Neural cell (in vitro differentiated cells): ENCODE results near the gene ARRB1. TPM values are rescaled to one million over a fixed set of nuclear protein-coding genes. Genes with fewer than 3 reads are reported as not detected.

Source experiments
- H2AFZ ChIP-seq: fragments of 200-600, 300-800 bp; sonication (generic), shearing (Covaris generic); 2 replicates; pipeline ENCODE4 v1.6.0; 2014; ENCODE audit warnings: low read depth, mild to moderate bottlenecking, antibody characterized with exemption, low read length, moderate library complexity
- H3F3A ChIP-seq: fragments of 200-600 bp; shearing (Covaris generic); 2 replicates; pipeline ENCODE4 v1.6.1; 2016; ENCODE audit warnings: mild to moderate bottlenecking, moderate library complexity, mixed read lengths, antibody characterized with exemption, low read length; ENCODE audit not compliant: insufficient read depth, poor library complexity, severe bottlenecking
- H3K27ac ChIP-seq: fragments of 200-600, 300-800 bp; sonication (generic), shearing (Covaris generic); 2 replicates; pipeline ENCODE4 v1.5.1; 2014; ENCODE audit warnings: mild to moderate bottlenecking, low read length, moderate library complexity
- H3K27me3 ChIP-seq: fragments of 300-800, 200-600 bp; sonication (generic), shearing (Covaris generic); 2 replicates; pipeline ENCODE4 v1.6.0; 2014; ENCODE audit warnings: mild to moderate bottlenecking, low read depth, low read length, moderate library complexity; ENCODE audit not compliant: insufficient read depth
- H3K36me3 ChIP-seq: fragments of 300-800, 200-600 bp; sonication (generic), shearing (Covaris generic); 2 replicates; pipeline ENCODE4 v1.5.1; 2014; ENCODE audit warnings: mild to moderate bottlenecking, antibody characterized with exemption, low read length, moderate library complexity; ENCODE audit not compliant: insufficient read depth
- H3K4me2 ChIP-seq: fragments of 300-800, 200-600 bp; sonication (generic), shearing (Covaris generic); 2 replicates; pipeline ENCODE4 v1.6.0; 2014; ENCODE audit warnings: mild to moderate bottlenecking, low read length
- H3K4me3 ChIP-seq: fragments of 300-800, 200-600 bp; sonication (generic), shearing (Covaris generic); 2 replicates; pipeline ENCODE4 v1.5.1; 2014; ENCODE audit warnings: mild to moderate bottlenecking, low read length, moderate library complexity
- H3K79me2 ChIP-seq: fragments of 200-600 bp; shearing (Covaris generic); replicated peaks from 2 replicates; pipeline ENCODE4 v1.6.0; 2014; ENCODE audit warnings: mild to moderate bottlenecking, low read length, moderate library complexity; ENCODE audit not compliant: insufficient read depth
- H3K9ac ChIP-seq: fragments of 300-800, 200-600 bp; sonication (generic), shearing (Covaris generic); 2 replicates; pipeline ENCODE4 v1.6.1; 2016; ENCODE audit warnings: mild to moderate bottlenecking, low read length, mixed read lengths
- H3K9me2 ChIP-seq: fragments of 200-600 bp; shearing (Covaris generic); 2 replicates; pipeline ENCODE4 v1.6.1; 2016; ENCODE audit warnings: mild to moderate bottlenecking, low read length, mixed read lengths; ENCODE audit not compliant: insufficient read depth
- H3K9me3 ChIP-seq: fragments of 200-600, 300-800 bp; sonication (generic), shearing (Covaris generic); 2 replicates; pipeline ENCODE4 v1.6.1; 2016; ENCODE audit warnings: mild to moderate bottlenecking, mixed run types, low read length, moderate library complexity, mixed read lengths
- H4K20me1 ChIP-seq: fragments of 200-600 bp; shearing (Covaris generic); 2 replicates; pipeline ENCODE4 v1.6.1; 2016; ENCODE audit warnings: mild to moderate bottlenecking, mixed run types; ENCODE audit not compliant: insufficient read depth
- CTCF ChIP-seq: fragments of 450-650 bp; IDR thresholded peaks from 2 replicates; pipeline ENCODE4 v1.5.1; 2014; ENCODE audit warnings: antibody characterized with exemption, mild to moderate bottlenecking, moderate library complexity; ENCODE audit not compliant: poor library complexity, severe bottlenecking
- EP300 ChIP-seq: fragments of 450-650 bp; conservative IDR thresholded peaks from 2 replicates; pipeline ENCODE4 v1.6.1; 2014; ENCODE audit warnings: antibody characterized with exemption, mild to moderate bottlenecking, moderate library complexity; ENCODE audit not compliant: poor library complexity, severe bottlenecking
- EZH2 ChIP-seq: fragments of 200-600, 300-800 bp; shearing (Covaris generic), sonication (generic); IDR thresholded peaks from 2 replicates; pipeline ENCODE4 v1.6.1; 2014; ENCODE audit warnings: antibody characterized with exemption, low read length, borderline replicate concordance, mild to moderate bottlenecking; ENCODE audit not compliant: insufficient read depth, poor library complexity, severe bottlenecking
- MXI1 ChIP-seq: fragments of 450-650 bp; conservative IDR thresholded peaks from 2 replicates; pipeline ENCODE4 v1.6.1; 2014; ENCODE audit warnings: antibody characterized with exemption, mild to moderate bottlenecking; ENCODE audit not compliant: poor library complexity, severe bottlenecking
- POLR2AphosphoS5 ChIP-seq: IDR thresholded peaks from 2 replicates; pipeline ENCODE4 v1.6.1; 2012
- RAD21 ChIP-seq: fragments of 450-650 bp; conservative IDR thresholded peaks from 2 replicates; pipeline ENCODE4 v1.6.1; 2014; ENCODE audit warnings: antibody characterized with exemption, mild to moderate bottlenecking, moderate library complexity
- REST ChIP-seq: IDR thresholded peaks from 2 replicates; pipeline ENCODE4 v1.6.1; 2012; ENCODE audit warnings: borderline replicate concordance
- SMC3 ChIP-seq: fragments of 450-650 bp; conservative IDR thresholded peaks from 2 replicates; pipeline ENCODE4 v1.6.1; 2014; ENCODE audit warnings: antibody characterized with exemption, mild to moderate bottlenecking, moderate library complexity; ENCODE audit not compliant: poor library complexity
- TAF1 ChIP-seq: IDR thresholded peaks from 2 replicates; pipeline ENCODE4 v1.6.1; 2012; ENCODE audit warnings: low read depth
- polyA plus RNA-seq: library from polyadenylated mRNA; depleted of rRNA; stranded (reverse); fragments of >200 nt; gene quantifications from 2 replicates; pipeline ENCODE4 v1.2.3, GENCODE V29; 2014

The ARRB1 gene
- polyA plus RNA-seq, 1 donor from 2014 or later, result 5.7 TPM

- Histone ChIP-seq H4K20me1 (no peaks in the 10 kb centered on the region), H3K36me3 (no peaks in the 10 kb centered on the region), H3K9ac (no peak overlapping the region), H3K9me2 (no peaks in the 10 kb centered on the region), H3K27me3 (no peaks in the 10 kb centered on the region), H3F3A (no peaks in the 10 kb centered on the region), H3K4me3 (no peak overlapping the region), H3K4me2 (no peak overlapping the region), H3K9me3 (no peaks in the 10 kb centered on the region), H2AFZ (no peak overlapping the region), H3K27ac (no peak overlapping the region), H3K79me2 (no peaks in the 10 kb centered on the region)
- TF ChIP-seq RAD21 (no peak), SMC3 (no peak), POLR2AphosphoS5 (no peak), MXI1 (no peak), REST (no peak), EP300 (no peak), CTCF (no peak), TAF1 (no peak), EZH2 (no peak)
Observed at GRCh38 chr11:75254326-75254725, 97.1 kb downstream of the ARRB1 start.

GRCh38 chr11:75249704-75250103 is 101.8 kb downstream of the ARRB1 start:
- H3K36me3 ChIP-seq, result no peaks in the 10 kb centered on the region
- H3K4me3 ChIP-seq, result no peak overlapping the region
- H4K20me1 ChIP-seq, result no peaks in the 10 kb centered on the region
- no peaks in the 10 kb centered on the region for H3K9me3 ChIP-seq
- no peak overlapping the region for H2AFZ ChIP-seq
- H3K9me2 ChIP-seq, result no peaks in the 10 kb centered on the region
- H3K27me3 ChIP-seq, result no peaks in the 10 kb centered on the region
- H3K27ac ChIP-seq, result no peak overlapping the region
- H3F3A ChIP-seq, result no peaks in the 10 kb centered on the region
- no peak overlapping the region for H3K4me2 ChIP-seq
- H3K79me2 ChIP-seq, result no peaks in the 10 kb centered on the region
- H3K9ac ChIP-seq, result no peak overlapping the region
- TF ChIP-seq RAD21 (no peak), TAF1 (no peak), MXI1 (no peak), POLR2AphosphoS5 (no peak), EZH2 (no peak)

GRCh38 chr11:75248924-75249256 is 102.6 kb downstream of the ARRB1 start:
- H2AFZ ChIP-seq, result no peak overlapping the region
- TF ChIP-seq EZH2, result no peak
- TF ChIP-seq TAF1, result no peak
- no peak for TF ChIP-seq RAD21
- TF ChIP-seq POLR2AphosphoS5, result no peak
- TF ChIP-seq REST, result no peak
- no peak for TF ChIP-seq SMC3
- TF ChIP-seq EP300, result no peak
- no peak for TF ChIP-seq MXI1
- no peak for TF ChIP-seq CTCF
- H3K9me2 ChIP-seq, result no peaks in the 10 kb centered on the region
- H3K27ac ChIP-seq, result no peak overlapping the region
- no peaks in the 10 kb centered on the region for H3K79me2 ChIP-seq
- no peak overlapping the region for H3K4me2 ChIP-seq
- no peaks in the 10 kb centered on the region for H3K36me3 ChIP-seq
- no peak overlapping the region for H3K4me3 ChIP-seq
- no peaks in the 10 kb centered on the region for H3K9me3 ChIP-seq
- H4K20me1 ChIP-seq, result no peaks in the 10 kb centered on the region
- peaks cover 5% of the 10 kb centered on the region for H3K27me3 ChIP-seq
- no peak overlapping the region for H3K9ac ChIP-seq
- H3F3A ChIP-seq, result no peaks in the 10 kb centered on the region
